ENCODE measurements around the gene B3GAT1. TPM values are rescaled to one million over a fixed set of nuclear protein-coding genes. Genes with fewer than 3 reads are reported as not detected.
A peak's percentile ranks its signal among the peaks of the same experiment; 100 is the strongest.
"Not testable (repeated sequence)": the region's sequence is repeated elsewhere in the genome, so short reads cannot be mapped to it uniquely, and the experiment has no call there.

B3GAT1 gene
- total RNA-seq: under 1 TPM; 0.12 to 0.22 TPM
- long read RNA-seq: 0 reads

GRCh38 chr11:134412203-134413042 lies at the start of gene B3GAT1:
Gene B3GAT1 (minus strand): TSS chr11:134412242. CDS start chr11:134387659, 24,583 bp downstream.
- ATAC-seq (no peak), DNase-seq (peak in 1 of 2 donors; percentile 9)
- intact Hi-C loops (cut with DNase I, micrococcal nuclease): no loop called here

- intact Hi-C loops (cut with DNase I, micrococcal nuclease): no loop called here
- DNase-seq: no peak
- ATAC-seq: no peak
Measured at GRCh38 chr11:134461621-134462020, 49.6 kb upstream of the B3GAT1 start.

GRCh38 chr11:134460881-134461280 lies 48.8 kb upstream of the B3GAT1 start:
- intact Hi-C loops (cut with DNase I, micrococcal nuclease): no loop called here
- no peak for DNase-seq

GRCh38 chr11:134460062-134460561 lies 48.1 kb upstream of the B3GAT1 start:
- intact Hi-C loops (cut with DNase I, micrococcal nuclease): no loop called here
- ATAC-seq (no peak), DNase-seq (no peak)

More at GRCh38 chr11:134460881-134461280, 48.8 kb upstream of the B3GAT1 start:
- no peak for ATAC-seq

- DNase-seq: no peak
- ATAC-seq: no peak
- intact Hi-C loops (cut with DNase I, micrococcal nuclease): no loop called here
Measured at GRCh38 chr11:134459246-134460061, 47.4 kb upstream of the B3GAT1 start.

GRCh38 chr11:134457411-134458007 lies 45.5 kb upstream of the B3GAT1 start:
- intact Hi-C loops (cut with DNase I, micrococcal nuclease); DNase-seq; ATAC-seq: not testable (repeated sequence)

GRCh38 chr11:134455516-134455915 lies 43.5 kb upstream of the B3GAT1 start:
- intact Hi-C loops (cut with DNase I, micrococcal nuclease): no loop called here
- DNase-seq: no peak
- no peak for ATAC-seq

- intact Hi-C loops (cut with DNase I, micrococcal nuclease): no loop called here
- ATAC-seq: no peak
- no peak for DNase-seq
Measured at GRCh38 chr11:134454146-134454690, 42.2 kb upstream of the B3GAT1 start.

GRCh38 chr11:134453441-134453840 lies 41.4 kb upstream of the B3GAT1 start:
- ATAC-seq: no peak
- no peak for DNase-seq
- intact Hi-C loops (cut with DNase I, micrococcal nuclease): no loop called here

- DNase-seq (no peak), ATAC-seq (no peak)
- intact Hi-C loops (cut with DNase I, micrococcal nuclease): no loop called here
Measured at GRCh38 chr11:134452838-134453155, 40.8 kb upstream of the B3GAT1 start.

- DNase-seq: no peak
- intact Hi-C loops (cut with DNase I, micrococcal nuclease): no loop called here
- ATAC-seq: no peak
Measured at GRCh38 chr11:134452026-134452837, 40.2 kb upstream of the B3GAT1 start.

- no peak for DNase-seq
- intact Hi-C loops (cut with DNase I, micrococcal nuclease): no loop called here
- no peak for ATAC-seq
Measured at GRCh38 chr11:134450186-134450585, 38.1 kb upstream of the B3GAT1 start.

- intact Hi-C loops (cut with DNase I, micrococcal nuclease): no loop called here
- no peak for DNase-seq
- ATAC-seq: peak; percentile 26
Measured at GRCh38 chr11:134449713-134450112, 37.7 kb upstream of the B3GAT1 start.

- intact Hi-C loops (cut with DNase I, micrococcal nuclease): no loop called here
- DNase-seq (no peak), ATAC-seq (peak; percentile 62)
Measured at GRCh38 chr11:134449051-134449450, 37.0 kb upstream of the B3GAT1 start.

- intact Hi-C loops (cut with DNase I, micrococcal nuclease): no loop called here
- no peak for DNase-seq
- no peak for ATAC-seq
Measured at GRCh38 chr11:134447696-134448095, 35.7 kb upstream of the B3GAT1 start.

GRCh38 chr11:134445601-134446325 lies 33.7 kb upstream of the B3GAT1 start:
- no peak for ATAC-seq
- no peak for DNase-seq
- intact Hi-C loops (cut with DNase I, micrococcal nuclease): no loop called here

- intact Hi-C loops (cut with DNase I, micrococcal nuclease); ATAC-seq; DNase-seq: not testable (repeated sequence)
Measured at GRCh38 chr11:134444160-134445108, 32.4 kb upstream of the B3GAT1 start.

Measured in left colon (tissue), 2 donors.